Esophagus squamous epithelium (tissue), 4 donors: ENCODE measurements around the gene PHLPP1.

ENCODE experiments used
- CTCF ChIP-seq, 6 experiments: fragments of 450-650 bp in 4 of 6; fragments of 200-600 bp in 2 of 6; sonication (generic) in 2 of 6; IDR thresholded peaks; one replicate each; pipeline ENCODE4 v1.5.1; 2016 to 2019; ENCODE audit warnings: antibody characterized with exemption in 6 of 6, mild to moderate bottlenecking in 4 of 6, moderate library complexity in 4 of 6
- POLR2A ChIP-seq, 4 donors: fragments of 450-650 bp; IDR thresholded peaks; one replicate each; pipeline ENCODE4 v1.6.1; 2017; ENCODE audit warnings: antibody characterized with exemption in 4 of 4, mild to moderate bottlenecking in 4 of 4, moderate library complexity in 3 of 4

GRCh38 chr18:63016270-63016669, 300.9 kb downstream of the PHLPP1 start:
- peak; percentile 63 to 84 (median 79) for TF ChIP-seq CTCF (IDR thresholded peaks at IDR 0.05)
- TF ChIP-seq POLR2A (IDR thresholded peaks at IDR 0.05), result no peak
